Peyer's patch (tissue), 4 donors: Measurements from ENCODE around the gene MPP7.

ENCODE experiments used
- CTCF ChIP-seq, 6 experiments: fragments of 450-650 bp in 4 of 6; fragments of 200-600 bp in 2 of 6; sonication (generic) in 1 of 6; IDR thresholded peaks; one replicate each; pipeline ENCODE4 v1.5.1; 2017 to 2019; ENCODE audit warnings: antibody characterized with exemption in 6 of 6, mild to moderate bottlenecking in 3 of 6, moderate library complexity in 1 of 6
- POLR2A ChIP-seq, 2 donors: fragments of 450-650 bp; IDR thresholded peaks; one replicate each; pipeline ENCODE4 v1.5.1; 2017; ENCODE audit warnings: antibody characterized with exemption in 2 of 2, mild to moderate bottlenecking in 2 of 2, moderate library complexity in 2 of 2

- TF ChIP-seq CTCF (IDR thresholded peaks at IDR 0.05) (no peak), POLR2A (IDR thresholded peaks at IDR 0.05) (no peak)
Measured at GRCh38 chr10:28312572-28312971, 9.7 kb upstream of the MPP7 start.
